GM19455 (cell line): ENCODE results near the gene PTX4.

Source experiments
- ATAC-seq: cut with Tn5 transposase; IDR thresholded peaks from one replicate; pipeline ENCODE4 v1.9.1; 2021; ENCODE audit not compliant: unreplicated experiment

PTX4 gene, protein sequence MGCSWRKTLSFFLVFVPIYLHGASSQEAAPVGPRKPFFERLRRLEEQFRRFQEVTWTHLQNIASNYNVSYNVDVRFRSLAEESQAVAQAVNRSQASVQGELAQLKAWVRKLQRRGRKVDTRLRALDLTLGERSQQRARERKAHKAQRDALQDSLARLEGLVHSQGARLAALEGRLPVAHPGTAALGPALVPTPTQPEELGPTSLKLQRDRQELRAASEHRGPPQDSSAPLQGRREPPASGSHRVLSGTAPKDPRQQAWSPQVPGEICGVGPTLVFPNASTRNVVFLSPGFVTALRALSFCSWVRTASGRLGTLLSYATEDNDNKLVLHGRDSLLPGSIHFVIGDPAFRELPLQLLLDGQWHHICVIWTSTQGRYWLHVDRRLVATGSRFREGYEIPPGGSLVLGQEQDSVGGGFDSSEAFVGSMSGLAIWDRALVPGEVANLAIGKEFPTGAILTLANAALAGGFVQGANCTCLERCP

DNA sequence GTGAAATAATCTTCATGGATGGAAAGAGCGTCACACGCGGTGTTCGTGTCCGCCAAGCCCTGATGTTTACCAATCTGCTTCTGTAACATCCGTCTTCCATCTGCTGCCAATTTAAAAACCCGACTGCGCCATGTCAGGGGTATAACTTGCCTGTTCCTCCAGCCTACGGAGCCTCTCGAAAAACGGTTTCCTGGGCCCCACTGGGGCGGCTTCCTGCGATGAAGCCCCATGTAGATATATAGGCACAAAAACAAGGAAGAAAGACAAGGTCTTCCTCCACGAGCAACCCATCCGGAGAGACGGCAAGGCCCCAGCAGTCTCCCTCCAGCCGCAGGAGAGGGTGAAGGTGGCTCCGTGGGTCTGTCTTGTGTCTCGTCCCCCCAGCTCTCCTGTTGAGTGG, at the start of gene PTX4:
PTX4 (minus strand) TSS at position 326 of the 400 bp plus-strand sequence; CDS start at position 291, 35 bp downstream.
- ATAC-seq = no peak

DNA sequence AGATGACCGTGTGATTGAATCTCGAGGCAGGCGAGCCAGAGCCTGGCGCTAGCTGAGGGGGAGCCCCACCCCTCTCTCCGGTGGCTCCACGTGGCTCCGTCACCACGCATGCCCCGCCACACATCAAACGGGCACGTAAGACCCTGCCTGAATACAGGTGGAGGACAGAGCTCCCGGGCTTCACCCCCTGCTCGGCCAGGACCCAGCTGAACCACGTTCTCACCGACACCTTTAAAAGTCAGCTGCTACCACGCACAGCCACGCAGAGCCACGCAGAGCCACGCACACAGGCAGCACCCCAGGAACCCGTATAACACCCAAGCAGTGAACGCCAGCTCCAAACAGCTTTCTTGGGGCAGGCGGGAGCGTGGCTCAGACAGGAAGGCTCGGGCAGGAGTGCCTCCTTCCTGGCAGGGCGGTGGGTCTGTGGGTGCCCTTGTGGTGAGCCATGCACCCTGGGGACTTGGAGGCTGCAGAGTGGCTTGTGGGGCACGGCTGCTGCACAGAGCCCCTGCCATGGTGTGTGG, 49.1 kb upstream of the PTX4 start:
- ATAC-seq = no peak

DNA sequence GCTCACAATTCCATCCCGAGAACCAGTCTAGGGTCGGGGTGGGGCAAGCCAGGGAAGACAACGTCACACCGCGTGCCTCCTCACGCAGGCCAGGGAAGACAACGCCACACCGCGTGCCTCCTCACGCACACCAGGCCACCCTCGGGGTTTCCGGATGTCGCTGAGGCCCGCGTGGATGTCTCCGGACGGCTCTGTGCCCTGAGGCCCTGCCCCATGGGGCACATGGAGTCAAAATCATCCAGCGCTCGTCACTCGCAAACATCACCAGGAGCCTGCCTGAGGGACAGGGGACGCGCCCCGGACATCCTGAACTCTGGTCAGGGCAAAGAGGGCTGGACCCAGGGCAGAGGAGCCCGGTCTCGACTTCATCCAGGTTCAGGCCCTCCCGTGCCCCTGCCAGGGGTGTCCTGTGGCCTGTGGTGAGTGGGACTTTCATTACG, 48.4 kb upstream of the PTX4 start:
- ATAC-seq = no peak

DNA sequence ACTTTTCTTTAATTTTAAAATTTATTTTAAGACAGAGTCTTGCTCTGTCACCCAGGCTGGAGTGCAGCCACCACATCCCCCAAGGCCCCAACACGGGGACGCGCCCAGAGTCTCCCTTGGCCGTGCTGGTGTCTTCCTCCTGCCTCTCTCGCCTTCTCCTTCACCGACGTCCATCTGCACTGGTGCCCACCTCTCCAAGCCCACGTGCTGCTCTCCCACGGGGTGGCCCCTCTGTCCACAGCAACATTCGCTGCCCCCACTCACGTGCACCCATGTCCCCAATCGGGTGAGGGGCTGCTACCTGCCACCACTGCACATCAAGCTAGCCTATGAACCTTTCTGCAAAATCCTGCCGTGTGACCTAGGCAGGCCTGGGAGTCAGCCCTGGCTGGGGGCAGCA, 47.9 kb upstream of the PTX4 start:
- ATAC-seq = no peak

DNA sequence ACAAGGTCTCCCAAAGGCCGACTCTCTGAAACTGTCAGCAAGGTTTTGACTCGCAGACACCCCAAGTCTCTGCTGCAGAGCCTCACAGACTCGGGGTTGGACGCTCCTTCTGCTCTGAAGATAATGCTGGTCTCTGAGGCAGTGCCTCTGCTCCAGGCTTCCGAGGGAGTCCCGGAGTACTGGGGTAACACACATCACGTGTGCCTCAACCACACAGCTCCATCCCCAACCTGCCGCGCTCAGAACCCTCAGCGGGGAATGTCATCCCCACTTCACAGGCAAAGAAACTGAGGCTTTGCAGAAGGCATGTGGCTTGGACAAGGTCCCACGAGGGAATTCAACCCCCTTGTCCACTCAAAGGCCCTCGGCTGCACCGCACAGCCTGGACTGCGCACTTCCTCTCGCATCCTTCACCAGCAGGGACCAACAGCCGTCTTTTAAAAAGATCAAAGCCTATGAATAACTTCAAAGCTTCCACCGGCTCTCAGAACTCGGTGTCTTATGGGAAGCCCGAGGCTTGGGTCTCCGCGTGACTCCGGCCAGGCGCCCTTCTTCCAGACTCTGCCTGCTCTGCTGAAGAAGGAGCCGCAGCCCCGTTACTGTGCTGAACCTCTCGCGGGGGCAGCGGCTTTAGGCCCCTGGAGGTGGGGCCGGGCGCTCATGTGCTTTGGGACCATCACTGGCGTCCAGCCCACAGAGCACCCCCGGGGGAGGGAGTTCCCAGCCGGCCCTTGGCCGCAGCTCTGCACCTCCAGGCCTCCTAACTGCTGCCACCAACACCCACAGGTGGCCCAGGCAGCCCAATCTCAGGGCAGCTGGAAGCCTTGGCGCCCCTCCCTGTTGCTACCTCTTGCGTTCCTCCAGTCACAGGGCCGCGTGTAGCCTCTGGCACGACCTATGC, 46.9 kb upstream of the PTX4 start:
- ATAC-seq = no peak

DNA sequence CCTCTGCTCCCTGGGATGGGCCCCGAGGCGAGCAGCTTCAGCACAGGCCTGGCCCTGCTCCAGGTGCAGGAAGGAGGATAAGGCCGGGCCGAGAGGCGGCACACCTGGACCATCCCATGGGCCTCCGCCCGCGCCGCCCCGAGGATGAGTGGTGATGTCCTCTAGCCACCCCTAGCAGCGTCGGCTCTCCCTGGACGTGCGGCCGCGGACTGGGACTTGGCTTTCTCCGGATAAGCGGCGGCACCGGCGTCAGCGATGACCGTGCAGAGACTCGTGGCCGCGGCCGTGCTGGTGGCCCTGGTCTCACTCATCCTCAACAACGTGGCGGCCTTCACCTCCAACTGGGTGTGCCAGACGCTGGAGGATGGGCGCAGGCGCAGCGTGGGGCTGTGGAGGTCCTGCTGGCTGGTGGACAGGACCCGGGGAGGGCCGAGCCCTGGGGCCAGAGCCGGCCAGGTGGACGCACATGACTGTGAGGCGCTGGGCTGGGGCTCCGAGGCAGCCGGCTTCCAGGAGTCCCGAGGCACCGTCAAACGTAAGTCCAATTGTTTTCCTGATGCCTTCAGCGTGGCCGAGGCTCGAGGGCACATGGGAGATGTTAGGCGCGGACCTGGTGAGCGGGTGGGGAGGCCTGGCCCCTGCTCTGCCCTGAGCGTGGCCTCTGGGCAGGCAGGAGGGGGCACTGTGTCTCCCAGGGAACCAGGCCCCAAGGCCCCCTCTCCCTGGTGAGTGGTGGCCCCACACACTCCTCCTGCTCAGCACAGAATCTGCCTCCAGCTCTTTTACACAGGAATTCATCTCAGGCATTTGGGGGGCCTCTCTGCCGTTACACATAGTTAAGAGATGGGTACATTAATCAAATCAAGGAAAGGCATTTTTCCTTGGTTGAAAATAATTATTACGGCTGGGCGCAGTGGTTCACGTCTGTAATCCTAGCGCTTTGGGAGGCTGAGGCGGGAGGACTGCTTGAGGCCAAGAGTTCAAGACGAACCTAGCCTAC, 45.6 kb upstream of the PTX4 start:
- no peak for ATAC-seq

DNA sequence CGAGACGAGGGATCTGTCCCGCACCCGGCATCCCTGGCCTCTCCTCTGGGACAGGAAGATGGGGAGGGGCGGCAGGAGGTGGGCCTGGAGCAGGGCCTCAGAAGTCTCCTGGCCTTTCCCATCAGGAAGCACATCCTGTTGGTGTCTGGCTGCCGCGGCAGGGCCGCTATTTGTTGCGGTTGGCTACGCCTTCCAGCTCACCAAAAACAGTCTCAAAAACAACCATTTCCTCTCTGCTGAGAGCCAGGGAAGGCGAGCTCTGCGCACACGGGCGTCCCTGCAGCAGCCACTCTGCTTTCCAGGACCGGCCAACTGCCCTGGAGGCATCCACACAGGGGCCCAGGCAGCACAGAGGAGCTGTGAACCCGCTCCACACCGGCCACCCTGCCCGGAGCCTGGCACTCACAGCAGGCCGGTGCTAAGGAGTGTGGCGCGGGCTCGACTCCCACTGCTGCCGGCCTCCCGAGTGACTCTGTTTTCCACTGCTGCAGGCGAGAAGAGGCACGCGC, 44.8 kb upstream of the PTX4 start, which contains the start of gene TMEM204:
TMEM204 (plus strand) TSS at position 224 of the 509 bp plus-strand sequence. CDS start 610 bp downstream, outside the sequence.
- ATAC-seq = no peak

DNA sequence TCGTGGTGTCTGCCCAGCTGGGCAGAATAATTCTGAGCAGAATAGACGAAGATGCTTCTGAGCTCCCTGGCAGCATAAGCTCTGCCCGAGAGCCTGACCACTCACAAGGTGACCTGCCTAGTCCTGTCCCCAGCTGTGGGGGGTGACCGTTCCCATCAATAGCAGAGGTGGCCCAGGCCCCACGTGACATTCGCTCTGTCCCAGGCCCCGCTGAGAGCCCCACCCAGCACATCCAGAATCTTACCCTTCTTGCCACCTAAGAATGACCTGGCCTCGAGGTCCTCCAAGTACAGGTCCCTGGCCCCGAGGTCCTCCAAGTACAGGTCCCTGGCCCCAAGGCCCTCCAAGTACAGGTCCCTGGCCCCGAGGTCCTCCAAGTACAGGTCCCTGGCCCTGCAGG, 44.0 kb upstream of the PTX4 start:
- ATAC-seq = no peak

DNA sequence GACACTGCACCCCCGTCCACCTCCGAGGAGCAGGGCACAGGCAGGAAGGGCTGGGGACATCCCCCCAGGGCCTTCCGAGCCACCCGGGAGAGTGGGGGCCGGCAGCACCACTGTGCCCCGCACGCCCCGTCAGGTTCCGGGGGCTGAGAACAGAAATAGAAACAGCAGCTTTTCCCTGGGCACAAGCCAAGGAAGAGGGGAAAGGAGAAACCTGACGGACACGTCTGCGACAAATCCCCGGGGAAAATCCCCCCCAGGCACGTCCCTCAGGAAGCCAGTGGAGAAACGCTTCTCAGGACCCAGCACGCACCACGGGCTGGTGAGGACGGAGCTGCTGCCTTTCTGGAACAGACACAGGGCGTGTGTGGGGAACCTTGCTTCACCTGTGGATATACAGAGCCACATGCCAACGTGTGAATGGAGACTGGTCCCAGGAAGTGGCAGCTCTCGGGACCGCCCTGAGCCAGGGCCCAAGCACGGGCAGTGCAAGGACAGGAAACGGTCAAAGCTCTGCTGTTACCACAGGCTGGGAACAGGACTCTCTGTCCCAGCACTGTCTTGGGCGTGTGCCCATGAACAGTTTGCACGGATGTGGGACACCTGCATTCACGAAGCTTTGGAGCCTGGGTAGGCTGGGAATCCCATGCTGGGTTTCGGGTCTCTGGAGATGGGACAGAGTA, 43.5 kb upstream of the PTX4 start:
- ATAC-seq = no peak

DNA sequence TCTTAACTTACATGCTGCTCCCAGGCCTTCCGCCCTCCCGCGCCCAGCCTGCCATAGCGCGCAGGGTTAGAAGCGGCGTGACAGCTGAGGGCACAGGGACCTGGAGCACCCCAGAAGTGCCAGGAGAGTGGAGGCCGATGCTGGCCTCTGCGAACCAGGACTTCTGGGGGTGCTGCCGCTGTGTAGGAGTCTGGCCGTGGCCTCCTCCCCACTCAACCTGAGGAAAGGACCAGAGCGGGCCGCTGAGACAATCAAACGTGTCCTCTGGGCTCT, 42.8 kb upstream of the PTX4 start:
- ATAC-seq = no peak

DNA sequence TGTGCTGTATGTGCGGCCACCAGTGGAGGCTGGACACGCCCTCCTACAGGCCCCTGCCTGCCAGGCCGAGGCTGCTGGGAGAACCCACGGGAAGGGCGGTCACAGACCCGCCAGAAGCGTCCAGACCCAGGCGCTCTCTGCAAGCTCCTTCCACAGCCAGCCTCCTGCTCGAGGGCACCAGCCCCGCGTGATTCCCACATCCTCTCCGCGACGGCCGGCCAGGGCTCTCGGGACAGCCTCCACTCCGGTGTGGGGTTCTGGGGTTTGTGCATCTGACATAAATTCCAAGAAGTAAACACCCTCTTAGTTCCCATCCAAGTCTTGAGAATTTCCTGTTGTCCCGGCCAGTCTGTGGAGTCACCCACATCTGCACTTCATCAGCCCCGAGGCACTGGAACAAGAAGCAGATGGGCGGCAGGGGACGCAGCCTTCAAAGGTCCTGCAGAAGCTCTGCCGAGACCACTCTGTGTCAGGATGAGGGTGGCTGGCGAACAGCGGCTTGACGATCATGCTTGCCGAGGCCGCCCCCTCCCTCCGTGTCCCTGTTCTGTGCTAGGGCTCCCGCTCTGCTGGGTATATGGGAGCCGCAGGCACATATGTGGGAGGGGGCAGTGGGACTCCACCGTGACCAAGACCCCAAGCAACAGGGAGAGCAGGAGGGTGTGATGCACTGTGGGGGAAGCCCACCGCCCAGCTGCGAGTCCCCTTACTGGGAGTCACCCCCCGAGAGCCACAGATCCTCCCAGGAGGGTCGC, 42.3 kb upstream of the PTX4 start:
- ATAC-seq = no peak

DNA sequence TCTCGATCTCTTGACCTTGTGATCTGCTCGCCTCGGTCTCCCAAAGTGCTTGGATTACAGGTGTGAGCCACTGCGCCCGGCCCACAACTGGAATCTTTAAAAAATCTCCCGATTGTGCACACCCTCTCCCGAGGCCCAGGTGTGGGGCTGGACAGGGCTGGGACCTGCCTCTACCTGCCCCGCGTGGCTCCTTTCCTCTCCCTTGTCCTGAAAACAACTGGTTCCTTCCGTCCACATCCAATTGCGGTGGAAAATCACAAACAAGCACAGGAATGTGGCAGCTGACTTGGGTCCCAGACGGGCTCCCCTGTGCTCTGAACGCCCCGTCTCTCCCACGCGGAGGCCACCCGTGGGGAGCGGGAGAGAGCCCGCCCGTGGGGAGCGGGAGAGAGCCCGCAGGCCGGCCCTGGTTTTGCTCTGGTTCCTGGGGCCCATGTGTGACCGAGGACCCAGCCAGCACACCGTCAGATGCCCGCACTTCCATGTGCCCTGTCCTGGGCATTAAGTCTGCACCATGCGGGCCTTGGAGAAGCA, 41.7 kb upstream of the PTX4 start:
- no peak for ATAC-seq

DNA sequence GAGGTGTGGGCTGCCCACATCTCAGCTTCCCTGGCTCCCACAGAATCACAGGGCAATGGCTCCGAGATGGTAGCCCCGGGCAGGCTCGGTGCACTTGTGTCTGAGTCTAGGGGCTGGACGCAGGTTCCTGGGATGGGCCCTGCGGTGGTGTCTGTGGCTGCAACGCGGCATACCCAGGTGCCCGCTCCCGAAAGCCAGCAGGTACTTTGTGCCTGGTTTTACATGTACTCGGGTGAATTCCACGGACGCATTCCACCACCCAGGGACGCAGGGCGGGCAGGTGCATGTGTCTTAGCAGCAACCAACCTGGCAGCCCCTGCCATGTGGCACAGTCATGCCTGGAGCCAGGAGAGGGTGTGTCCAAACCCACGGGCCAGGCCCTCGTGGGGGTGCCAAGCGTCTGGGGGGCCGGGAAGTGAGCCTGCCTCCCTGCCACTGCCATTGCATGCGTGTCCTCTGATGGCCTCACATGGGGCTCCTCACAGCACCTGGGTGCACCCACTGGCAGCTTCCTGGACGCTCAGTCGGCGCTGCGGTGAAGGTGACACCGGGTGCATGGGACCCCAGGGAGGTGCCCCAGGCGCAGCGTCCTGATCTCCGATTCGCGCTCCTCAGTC, 40.3 kb upstream of the PTX4 start:
- ATAC-seq = no peak

DNA sequence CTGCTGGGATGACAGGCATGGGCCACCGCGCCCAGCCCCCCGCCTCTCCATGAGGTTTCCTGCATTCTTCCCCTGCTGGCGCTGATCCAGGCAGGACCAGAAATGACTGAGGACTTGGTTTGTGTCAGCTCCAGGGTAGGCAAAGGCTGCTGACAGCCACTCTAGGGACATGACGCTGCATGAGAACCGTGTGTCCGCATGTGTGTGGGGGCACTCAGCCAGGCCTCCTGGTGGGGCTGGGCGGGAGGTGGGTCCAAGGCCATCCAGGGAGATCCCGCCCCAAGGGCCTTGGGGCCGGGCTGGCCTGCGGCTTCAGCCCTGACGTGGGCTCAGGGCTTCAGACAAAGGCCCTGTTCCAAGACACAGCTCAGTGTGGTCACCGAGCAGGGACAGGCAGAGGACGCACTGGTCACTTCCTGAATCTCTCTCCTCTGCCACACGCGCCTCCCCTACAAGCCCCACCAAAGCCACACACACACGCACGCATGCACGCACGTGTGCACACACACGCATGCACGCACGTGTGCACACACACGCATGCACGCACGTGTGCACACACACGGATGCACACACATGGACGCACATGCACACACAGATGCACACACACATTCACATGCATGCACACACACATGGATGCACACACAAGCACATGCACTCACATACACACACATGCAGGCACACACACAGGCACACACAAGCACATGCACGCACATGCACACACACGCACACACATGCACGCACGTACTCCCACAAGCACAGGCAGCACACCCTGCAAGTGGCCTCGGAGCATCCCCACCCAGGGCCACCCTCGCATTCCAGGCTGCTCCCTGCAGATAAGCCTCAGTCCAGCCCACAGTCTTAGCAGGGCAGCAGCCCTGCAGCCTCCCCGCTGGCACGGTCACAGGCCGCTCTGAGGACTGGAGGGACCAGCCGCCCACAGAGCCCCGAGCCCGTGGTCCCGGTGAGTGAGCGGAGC, 39.4 kb upstream of the PTX4 start:
- no peak for ATAC-seq

DNA sequence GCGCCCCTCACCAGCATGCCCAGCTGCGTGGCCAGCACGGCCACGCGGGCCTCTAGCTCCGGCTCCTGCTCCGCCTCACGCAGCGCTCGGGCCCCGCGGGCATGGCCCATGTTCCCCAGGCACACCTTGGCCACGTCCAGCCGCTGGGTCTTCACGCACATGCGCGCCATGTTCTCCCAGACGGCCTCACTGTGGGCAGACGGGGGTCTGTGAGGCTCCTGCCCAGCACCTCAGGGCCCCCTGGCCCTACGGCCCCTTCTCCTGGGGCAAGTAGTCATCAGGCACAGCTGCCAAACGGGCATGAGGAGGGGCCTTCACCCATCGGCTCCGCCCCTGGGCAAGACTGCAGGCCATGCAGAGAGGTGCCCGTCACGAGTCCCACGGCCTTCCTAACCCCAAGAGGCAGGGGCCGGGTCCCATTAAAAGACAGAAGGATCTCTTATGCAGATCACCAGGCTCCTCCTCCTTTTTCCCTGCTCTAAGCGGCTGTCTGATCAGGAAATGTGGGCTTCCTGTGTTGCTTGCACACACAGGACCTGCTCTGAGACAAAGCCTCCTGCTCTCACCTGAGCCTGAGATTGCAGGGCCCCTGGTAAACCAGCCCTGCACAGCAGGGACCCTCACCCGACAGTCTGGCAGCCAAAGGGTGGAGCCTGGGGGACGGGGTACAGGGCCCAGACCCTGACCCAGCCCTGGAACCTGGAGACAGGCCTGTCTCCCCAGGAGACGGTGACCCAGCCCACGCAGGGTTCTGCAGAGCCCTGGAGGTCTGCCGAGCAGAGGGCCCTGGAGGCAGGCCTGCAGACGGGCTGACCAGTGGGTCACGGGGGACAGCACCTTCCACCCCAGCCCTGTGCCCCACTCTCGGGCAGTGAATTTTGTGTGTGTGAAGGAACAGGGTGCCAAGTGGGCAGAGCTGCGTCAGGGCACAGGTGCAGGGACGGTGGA, 38.1 kb upstream of the PTX4 start:
- ATAC-seq = no peak
